Measurements from ENCODE around the gene PTPRN2.

- TF ChIP-seq CTCF (conservative IDR thresholded peaks at IDR 0.05 in 1 of 2, IDR thresholded peaks at IDR 0.05 in 1 of 2; ENCODE audit: extremely low read depth in 1 of 2, insufficient read depth in 1 of 2, low read depth in 1 of 2, low read length in 2 of 2) (no peak), EZH2 (IDR thresholded peaks at IDR 0.05; ENCODE audit: borderline replicate concordance, low read length) (no peak)
Measured at GRCh38 chr7:158237672-158238335, 349.8 kb downstream of the PTPRN2 start.

Measured in mammary epithelial cell (primary cell).